ENCODE measurements around the gene DND1.
"Not testable (repeated sequence)": the region's sequence is repeated elsewhere in the genome, so short reads cannot be mapped to it uniquely, and the experiment has no call there.

Gene DND1

GRCh38 chr5:140671472-140672125 is 1.8 kb downstream of the DND1 start:
- DNase-seq, result no peak

- not testable (repeated sequence) for DNase-seq
These were observed 2.3 kb downstream of the DND1 start for GRCh38 chr5:140671035-140671434.

- peak; percentile 67 to 74 for DNase-seq
These were observed 8.8 kb downstream of the DND1 start, which contains the start of gene WDR55 for GRCh38 chr5:140664359-140665119. Gene WDR55 (plus strand): TSS chr5:140664904. CDS start chr5:140664913, 9 bp downstream.

- DNase-seq, result no peak
These were observed 9.4 kb downstream of the DND1 start for GRCh38 chr5:140664030-140664358.

- not testable (repeated sequence) for DNase-seq
These were observed 13.0 kb downstream of the DND1 start for GRCh38 chr5:140660371-140660770.

- no peak for DNase-seq
These were observed 14.5 kb downstream of the DND1 start for GRCh38 chr5:140658870-140659269.

- no peak for DNase-seq
These were observed 26.3 kb downstream of the DND1 start for GRCh38 chr5:140647042-140647419.

GRCh38 chr5:140642718-140643117 is 30.7 kb downstream of the DND1 start:
- no peak for DNase-seq

- no peak for DNase-seq
These were observed 31.7 kb downstream of the DND1 start for GRCh38 chr5:140641716-140642115.

- peak; percentile 78 to 87 for DNase-seq
These were observed 34.0 kb downstream of the DND1 start, which contains the start of gene TMCO6 for GRCh38 chr5:140639148-140639981. Gene TMCO6 (plus strand): TSS chr5:140639451. CDS start chr5:140639528, 77 bp downstream.

- not testable (repeated sequence) for DNase-seq
These were observed 34.6 kb downstream of the DND1 start for GRCh38 chr5:140638898-140639147.

GRCh38 chr5:140637371-140638100 is 35.8 kb downstream of the DND1 start:
- DNase-seq, result no peak

GRCh38 chr5:140635291-140636257 is 37.8 kb downstream of the DND1 start:
- no peak for DNase-seq

GRCh38 chr5:140634103-140634502 is 39.3 kb downstream of the DND1 start:
- DNase-seq, result no peak

GRCh38 chr5:140633501-140633900 is 39.9 kb downstream of the DND1 start:
- DNase-seq, result no peak

- no peak for DNase-seq
These were observed 40.3 kb downstream of the DND1 start, which contains the start of gene CD14 for GRCh38 chr5:140633021-140633471. Gene CD14 (minus strand): TSS chr5:140633175. CDS start chr5:140633071, 104 bp downstream.

- DNase-seq, result peak in 1 of 2 experiments; percentile 22
These were observed 40.9 kb downstream of the DND1 start for GRCh38 chr5:140632366-140633020.

- DNase-seq, result peak; percentile 21 to 29
These were observed 41.5 kb downstream of the DND1 start for GRCh38 chr5:140631831-140632365.

GRCh38 chr5:140631036-140631417 is 42.3 kb downstream of the DND1 start:
- no peak for DNase-seq

- no peak for DNase-seq
These were observed 42.9 kb downstream of the DND1 start for GRCh38 chr5:140630292-140631035.

All from NCI-H1930 (cell line).